ENCODE results near the gene FSTL1.

FSTL1 gene

GRCh38 chr3:120357807-120358206, 93.0 kb downstream of the FSTL1 start:
- no peak for DNase-seq

GRCh38 chr3:120355486-120355885, 95.3 kb downstream of the FSTL1 start:
- DNase-seq: no peak

- no peak for DNase-seq
Observed at GRCh38 chr3:120353463-120353862, 97.3 kb downstream of the FSTL1 start.

GRCh38 chr3:120352017-120352416, 98.8 kb downstream of the FSTL1 start:
- no peak for DNase-seq

GRCh38 chr3:120350401-120350941, 100.3 kb downstream of the FSTL1 start:
- DNase-seq: peak in 9 of 56 donors; percentile 1 to 23 (median 2)

- no peak for DNase-seq
Observed at GRCh38 chr3:120349855-120350125, 101.0 kb downstream of the FSTL1 start.

GRCh38 chr3:120348991-120349854, 101.6 kb downstream of the FSTL1 start, which contains the start of gene LRRC58:
TSS of gene LRRC58 (minus strand) at chr3:120349354. CDS start at chr3:120349243, 111 bp downstream.
- peak; percentile 40 to 96 (median 85) for DNase-seq

GRCh38 chr3:120348065-120348990, 102.5 kb downstream of the FSTL1 start:
- DNase-seq: peak in 13 of 56 donors; percentile 36 to 77 (median 55)

GRCh38 chr3:120344349-120344748, 106.4 kb downstream of the FSTL1 start:
- DNase-seq: no peak
